22Rv1 (cell line): ENCODE data around the gene ARPC5L.
"Not testable (repeated sequence)": the region's sequence is repeated elsewhere in the genome, so short reads cannot be mapped to it uniquely, and the experiment has no call there.

ENCODE experiments used
- ZFX ChIP-seq: fragments of 450-650 bp; IDR thresholded peaks from 2 replicates; pipeline ENCODE4 v1.6.1; 2017; ENCODE audit warnings: antibody characterized with exemption, borderline replicate concordance
- TF ChIP-seq, protein P1 (sequence below): fragments of 450-650 bp; IDR thresholded peaks from 2 replicates; pipeline ENCODE4 v1.5.1; 2017; ENCODE audit warnings: mild to moderate bottlenecking

DNA sequence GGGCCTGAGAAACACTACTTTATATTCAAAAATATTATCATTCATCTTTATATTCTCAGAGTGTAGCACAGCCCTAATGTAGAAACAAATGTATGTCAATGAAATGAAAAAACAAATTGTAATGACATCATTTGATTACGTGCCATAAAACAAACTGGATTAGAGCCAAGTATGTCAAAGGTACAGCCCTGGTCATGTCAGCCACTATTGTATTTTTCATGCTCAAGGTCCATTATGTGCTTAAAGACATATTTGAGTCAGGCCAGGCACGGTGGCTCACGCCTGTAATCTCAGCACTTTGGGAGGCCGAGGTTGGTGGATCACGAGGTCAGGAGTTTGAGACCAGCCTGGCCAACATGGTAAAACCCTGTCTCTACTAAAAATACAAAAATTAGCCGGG lies 58.5 kb downstream of the ARPC5L start:
- TF ChIP-seq, protein P1, sequence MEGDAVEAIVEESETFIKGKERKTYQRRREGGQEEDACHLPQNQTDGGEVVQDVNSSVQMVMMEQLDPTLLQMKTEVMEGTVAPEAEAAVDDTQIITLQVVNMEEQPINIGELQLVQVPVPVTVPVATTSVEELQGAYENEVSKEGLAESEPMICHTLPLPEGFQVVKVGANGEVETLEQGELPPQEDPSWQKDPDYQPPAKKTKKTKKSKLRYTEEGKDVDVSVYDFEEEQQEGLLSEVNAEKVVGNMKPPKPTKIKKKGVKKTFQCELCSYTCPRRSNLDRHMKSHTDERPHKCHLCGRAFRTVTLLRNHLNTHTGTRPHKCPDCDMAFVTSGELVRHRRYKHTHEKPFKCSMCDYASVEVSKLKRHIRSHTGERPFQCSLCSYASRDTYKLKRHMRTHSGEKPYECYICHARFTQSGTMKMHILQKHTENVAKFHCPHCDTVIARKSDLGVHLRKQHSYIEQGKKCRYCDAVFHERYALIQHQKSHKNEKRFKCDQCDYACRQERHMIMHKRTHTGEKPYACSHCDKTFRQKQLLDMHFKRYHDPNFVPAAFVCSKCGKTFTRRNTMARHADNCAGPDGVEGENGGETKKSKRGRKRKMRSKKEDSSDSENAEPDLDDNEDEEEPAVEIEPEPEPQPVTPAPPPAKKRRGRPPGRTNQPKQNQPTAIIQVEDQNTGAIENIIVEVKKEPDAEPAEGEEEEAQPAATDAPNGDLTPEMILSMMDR: not testable (repeated sequence)
- TF ChIP-seq ZFX: not testable (repeated sequence)
